DND-41 (cell line): ENCODE measurements around the gene DOP1B.

ENCODE experiments used
- EZH2 ChIP-seq: IDR thresholded peaks from 3 replicates; pipeline ENCODE4 v1.6.1; 2012; ENCODE audit warnings: borderline replicate concordance, low read depth, mild to moderate bottlenecking, moderate library complexity, low read length, inconsistent platforms; ENCODE audit not compliant: severe bottlenecking
- TF ChIP-seq, protein P1 (sequence below): IDR thresholded peaks from 2 replicates; pipeline ENCODE4 v1.5.1; 2012; ENCODE audit warnings: borderline replicate concordance, low read length, moderate library complexity, mild to moderate bottlenecking; ENCODE audit not compliant: poor library complexity, severe bottlenecking; ENCODE audit errors: extremely low read depth

DNA sequence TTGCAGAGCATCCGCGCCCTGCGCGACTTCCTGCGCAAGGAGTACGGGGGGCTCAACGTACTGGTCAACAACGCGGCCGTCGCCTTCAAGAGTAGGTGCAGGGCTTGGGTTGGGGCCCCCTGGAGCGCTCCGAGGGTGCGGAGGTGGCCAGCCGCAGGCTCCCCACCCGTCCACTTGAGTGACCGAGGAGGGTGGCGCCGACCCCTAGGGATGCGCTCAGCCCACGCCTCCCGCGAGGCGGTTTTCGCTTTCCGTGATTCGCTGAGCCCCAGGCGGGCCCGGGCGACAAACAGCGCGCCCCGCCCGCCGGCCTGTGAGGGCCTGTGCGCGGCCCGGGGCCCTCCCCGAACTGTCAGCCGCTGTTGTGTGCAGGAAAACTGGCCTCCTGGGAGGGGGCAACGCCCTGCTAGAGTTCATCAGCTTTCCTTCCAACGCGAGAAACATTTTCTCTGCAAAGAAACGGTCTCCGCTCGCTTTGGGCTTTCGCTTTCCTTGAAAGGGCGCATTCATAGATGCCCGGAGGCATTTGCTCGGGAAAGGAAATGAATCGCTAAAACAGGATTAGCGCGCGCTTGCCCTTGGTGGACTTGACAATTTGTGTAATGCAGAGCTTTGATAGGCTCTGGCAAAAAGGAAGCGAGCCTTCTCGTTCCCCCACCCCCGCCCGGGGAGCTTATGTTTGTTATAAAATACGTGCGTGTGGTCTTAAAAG is 21.1 kb upstream of the DOP1B start:
- no peak for TF ChIP-seq EZH2
- TF ChIP-seq, protein P1, sequence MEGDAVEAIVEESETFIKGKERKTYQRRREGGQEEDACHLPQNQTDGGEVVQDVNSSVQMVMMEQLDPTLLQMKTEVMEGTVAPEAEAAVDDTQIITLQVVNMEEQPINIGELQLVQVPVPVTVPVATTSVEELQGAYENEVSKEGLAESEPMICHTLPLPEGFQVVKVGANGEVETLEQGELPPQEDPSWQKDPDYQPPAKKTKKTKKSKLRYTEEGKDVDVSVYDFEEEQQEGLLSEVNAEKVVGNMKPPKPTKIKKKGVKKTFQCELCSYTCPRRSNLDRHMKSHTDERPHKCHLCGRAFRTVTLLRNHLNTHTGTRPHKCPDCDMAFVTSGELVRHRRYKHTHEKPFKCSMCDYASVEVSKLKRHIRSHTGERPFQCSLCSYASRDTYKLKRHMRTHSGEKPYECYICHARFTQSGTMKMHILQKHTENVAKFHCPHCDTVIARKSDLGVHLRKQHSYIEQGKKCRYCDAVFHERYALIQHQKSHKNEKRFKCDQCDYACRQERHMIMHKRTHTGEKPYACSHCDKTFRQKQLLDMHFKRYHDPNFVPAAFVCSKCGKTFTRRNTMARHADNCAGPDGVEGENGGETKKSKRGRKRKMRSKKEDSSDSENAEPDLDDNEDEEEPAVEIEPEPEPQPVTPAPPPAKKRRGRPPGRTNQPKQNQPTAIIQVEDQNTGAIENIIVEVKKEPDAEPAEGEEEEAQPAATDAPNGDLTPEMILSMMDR, result no peak
